Neural progenitor cell (in vitro differentiated cells): ENCODE data around the gene ZNF577. TPM values are rescaled to one million over a fixed set of nuclear protein-coding genes. Genes with fewer than 3 reads are reported as not detected.
A peak's percentile ranks its signal among the peaks of the same experiment; 100 is the strongest.

ENCODE experiments used
- DNase-seq: peaks from one replicate; pipeline ENCODE4 v3.0.0-alpha.2; 2016; ENCODE audit warnings: low spot score
- H2AFZ ChIP-seq: fragments of 200-600 bp; sonication (generic); replicated peaks from 2 replicates; pipeline ENCODE4 v1.6.1; 2016; ENCODE audit warnings: antibody characterized with exemption
- H3F3A ChIP-seq: fragments of 200-600 bp; sonication (generic); 2 replicates; pipeline ENCODE4 v1.6.1; 2016; ENCODE audit warnings: antibody characterized with exemption, low read depth
- H3K27ac ChIP-seq: fragments of 200-600 bp; sonication (generic); 2 replicates; pipeline ENCODE4 v1.5.1; 2016; ENCODE audit warnings: mild to moderate bottlenecking
- H3K27me3 ChIP-seq: fragments of 200-600 bp; sonication (generic); 2 replicates; pipeline ENCODE4 v1.6.1; 2016; ENCODE audit warnings: mild to moderate bottlenecking, moderate library complexity
- H3K36me3 ChIP-seq: fragments of 200-600 bp; sonication (generic); 2 replicates; pipeline ENCODE4 v1.5.1; 2016
- H3K4me1 ChIP-seq: fragments of 200-600 bp; sonication (generic); 2 replicates; pipeline ENCODE4 v1.6.1; 2016; ENCODE audit warnings: mixed run types
- H3K4me2 ChIP-seq: fragments of 200-600 bp; sonication (generic); 2 replicates; pipeline ENCODE4 v1.6.1; 2016
- H3K4me3 ChIP-seq: fragments of 200-600 bp; sonication (generic); 2 replicates; pipeline ENCODE4 v1.5.1; 2016
- H3K79me2 ChIP-seq: fragments of 200-600 bp; sonication (generic); 2 replicates; pipeline ENCODE4 v1.6.1; 2016; ENCODE audit warnings: low read depth
- H3K9ac ChIP-seq: fragments of 200-600 bp; sonication (generic); 2 replicates; pipeline ENCODE4 v1.6.1; 2016
- H3K9me3 ChIP-seq: fragments of 200-600 bp; sonication (generic); 2 replicates; pipeline ENCODE4 v1.5.1; 2016; ENCODE audit warnings: low read depth
- H4K20me1 ChIP-seq: fragments of 200-600 bp; sonication (generic); 2 replicates; pipeline ENCODE4 v1.6.1; 2016; ENCODE audit warnings: low read depth
- H3K27ac Mint-ChIP-seq: 3 replicates; pipeline ENCODE4 v1.8.0; 2021; ENCODE audit warnings: mixed read lengths
- H3K27me3 Mint-ChIP-seq: 2 replicates; pipeline ENCODE4 v1.8.0; 2022; ENCODE audit warnings: low read depth, mild to moderate bottlenecking, inconsistent platforms, moderate library complexity, mixed read lengths; ENCODE audit not compliant: insufficient read depth
- H3K36me3 Mint-ChIP-seq: 3 replicates; pipeline ENCODE4 v1.8.0; 2021; ENCODE audit warnings: mixed read lengths
- H3K4me1 Mint-ChIP-seq: 3 replicates; pipeline ENCODE4 v1.8.0; 2021; ENCODE audit warnings: mixed read lengths
- H3K4me3 Mint-ChIP-seq: 3 replicates; pipeline ENCODE4 v1.8.0; 2021; ENCODE audit warnings: mild to moderate bottlenecking, moderate library complexity, mixed read lengths
- H3K9me3 Mint-ChIP-seq: 3 replicates; pipeline ENCODE4 v1.8.0; 2020; ENCODE audit warnings: mixed read lengths
- CTCF ChIP-seq: fragments of 200-600 bp; sonication (generic); IDR thresholded peaks from 2 replicates; pipeline ENCODE4 v1.5.1; 2017; ENCODE audit warnings: antibody characterized with exemption, mild to moderate bottlenecking
- EZH2 ChIP-seq: fragments of 200-600 bp; sonication (generic); IDR thresholded peaks from 2 replicates; pipeline ENCODE4 v1.6.1; 2017; ENCODE audit warnings: antibody characterized with exemption, mild to moderate bottlenecking, moderate library complexity
- EZH2phosphoT487 ChIP-seq: fragments of 200-600 bp; sonication (generic); IDR thresholded peaks from 2 replicates; pipeline ENCODE4 v1.6.1; 2017; ENCODE audit warnings: antibody characterized with exemption
- total RNA-seq: library from RNA; depleted of rRNA; stranded (reverse); fragments of >200 nt; gene quantifications from 2 replicates; pipeline ENCODE4 v1.2.3, GENCODE V29; 2015; ENCODE audit warnings: low replicate concordance

Gene ZNF577
- total RNA-seq, 1 donor from 2014 or later: 47.7 TPM

- TF ChIP-seq EZH2 (no peak), CTCF (no peak), EZH2phosphoT487 (no peak)
- Mint-ChIP-seq H3K4me3 (no peak overlapping the region), H3K27me3 (peaks cover 7% of the 10 kb centered on the region), H3K9me3 (peaks cover 87% of the 10 kb centered on the region), H3K27ac (no peak overlapping the region), H3K4me1 (peaks cover 5% of the 10 kb centered on the region), H3K36me3 (peaks cover 71% of the 10 kb centered on the region)
- Histone ChIP-seq H3K9me3 (peaks cover 36% of the 10 kb centered on the region), H3K4me3 (no peak overlapping the region), H3F3A (no peaks in the 10 kb centered on the region), H3K27me3 (peaks cover 7% of the 10 kb centered on the region), H4K20me1 (no peaks in the 10 kb centered on the region), H3K4me2 (no peak overlapping the region), H3K9ac (no peak overlapping the region), H3K79me2 (peaks cover 80% of the 10 kb centered on the region), H2AFZ (no peak overlapping the region), H3K36me3 (peaks cover 54% of the 10 kb centered on the region), H3K4me1 (peaks cover 7% of the 10 kb centered on the region), H3K27ac (no peak overlapping the region)
- DNase-seq: no peak
These were observed 14.1 kb upstream of the ZNF577 start for GRCh38 chr19:51901860-51902259.

GRCh38 chr19:51891193-51891747, 3.5 kb upstream of the ZNF577 start:
- Histone ChIP-seq H3K36me3 (peaks cover 83% of the 10 kb centered on the region), H3K79me2 (peaks cover 20% of the 10 kb centered on the region), H3F3A (peaks cover 37% of the 10 kb centered on the region), H3K4me1 (peaks cover 6% of the 10 kb centered on the region), H3K4me3 (peak overlapping the region; percentile 17), H3K27me3 (no peaks in the 10 kb centered on the region), H4K20me1 (no peaks in the 10 kb centered on the region), H3K4me2 (no peak overlapping the region), H3K9me3 (peaks cover 59% of the 10 kb centered on the region), H3K9ac (no peak overlapping the region), H3K27ac (no peak overlapping the region), H2AFZ (no peak overlapping the region)
- TF ChIP-seq EZH2 (no peak), EZH2phosphoT487 (no peak), CTCF (no peak)
- peaks cover 86% of the 10 kb centered on the region for H3K9me3 Mint-ChIP-seq
- peaks cover 4% of the 10 kb centered on the region for H3K4me1 Mint-ChIP-seq
- H3K27me3 Mint-ChIP-seq: no peaks in the 10 kb centered on the region
- no peak for DNase-seq
- peaks cover 77% of the 10 kb centered on the region for H3K36me3 Mint-ChIP-seq
- no peak overlapping the region for H3K4me3 Mint-ChIP-seq
- no peak overlapping the region for H3K27ac Mint-ChIP-seq

- H4K20me1 ChIP-seq: no peaks in the 10 kb centered on the region
- no peak for DNase-seq
- H3K27me3 ChIP-seq: no peaks in the 10 kb centered on the region
- H3K4me3 Mint-ChIP-seq: no peak overlapping the region
- H3K4me3 ChIP-seq: no peak overlapping the region
- no peak overlapping the region for H2AFZ ChIP-seq
- no peak overlapping the region for H3K27ac ChIP-seq
- H3K27ac Mint-ChIP-seq: no peak overlapping the region
- H3K27me3 Mint-ChIP-seq: no peaks in the 10 kb centered on the region
- H3K36me3 ChIP-seq: peaks cover 79% of the 10 kb centered on the region
- peaks cover 4% of the 10 kb centered on the region for H3K4me1 Mint-ChIP-seq
- H3K4me1 ChIP-seq: peaks cover 6% of the 10 kb centered on the region
- no peak overlapping the region for H3K9ac ChIP-seq
- no peak overlapping the region for H3K4me2 ChIP-seq
- peaks cover 57% of the 10 kb centered on the region for H3K9me3 ChIP-seq
- peaks cover 73% of the 10 kb centered on the region for H3K36me3 Mint-ChIP-seq
- TF ChIP-seq EZH2: no peak
- TF ChIP-seq EZH2phosphoT487: no peak
- TF ChIP-seq CTCF: no peak
- peaks cover 37% of the 10 kb centered on the region for H3F3A ChIP-seq
- H3K9me3 Mint-ChIP-seq: peaks cover 82% of the 10 kb centered on the region
- H3K79me2 ChIP-seq: peaks cover 34% of the 10 kb centered on the region
These were observed 2.2 kb upstream of the ZNF577 start for GRCh38 chr19:51889934-51890333.
